IMR-90 (cell line): ENCODE measurements around the gene C19orf33. TPM values are rescaled to one million over a fixed set of nuclear protein-coding genes. Genes with fewer than 3 reads are reported as not detected.

ENCODE experiments used
- ATAC-seq: fragments of 200-7000 bp; cut with Tn5 transposase; 2 replicates; pipeline ENCODE4 v1.9.1; 2020; ENCODE audit warnings: low read depth, mild to moderate bottlenecking, moderate library complexity
- BruUV-seq: library from RNA; stranded (reverse); fragments of 400-500 nt; replicated peaks from 2 replicates; lab custom pipeline; 2021; lab: Mats Ljungman, UMichigan
- CTCF ChIA-PET: fragments of 300-600 bp; formaldehyde crosslinking; extraction: SDS; loops from one replicate; lab custom pipeline; 2021; ENCODE audit warnings: antibody characterized with exemption; lab: Yijun Ruan, JAX
- POLR2A ChIA-PET: fragments of 300-600 bp; sonication (Branson Sonifier 250); formaldehyde crosslinking; loops from one replicate; lab custom pipeline; 2022; ENCODE audit warnings: antibody characterized with exemption; ENCODE audit not compliant: unreplicated experiment; lab: Charles Lee
- DNase-seq: peaks from one replicate; pipeline ENCODE4 v3.0.0; 2013
- H2AFZ ChIP-seq: replicated peaks from 2 replicates; pipeline ENCODE3; 2013; ENCODE audit warnings: low read length, mild to moderate bottlenecking; ENCODE audit not compliant: poor library complexity
- H2AK5ac ChIP-seq: 2 replicates; pipeline ENCODE4 v1.6.1; 2013; ENCODE audit warnings: low read depth, low read length, inconsistent platforms
- H2AK9ac ChIP-seq: replicated peaks from 2 replicates; pipeline ENCODE3; 2013; ENCODE audit warnings: mild to moderate bottlenecking, low read depth, low read length, moderate library complexity; ENCODE audit not compliant: poor library complexity
- H2BK120ac ChIP-seq: 2 replicates; pipeline ENCODE4 v1.6.1; 2013; ENCODE audit warnings: low read depth, low read length, inconsistent platforms
- H2BK15ac ChIP-seq: 3 replicates; pipeline ENCODE4 v1.6.1; 2013; ENCODE audit warnings: low read depth, low read length, inconsistent platforms
- H2BK20ac ChIP-seq: 2 replicates; pipeline ENCODE4 v1.6.1; 2013; ENCODE audit warnings: low read depth, mild to moderate bottlenecking, inconsistent platforms, low read length, moderate library complexity
- H2BK5ac ChIP-seq: 2 replicates; pipeline ENCODE4 v1.6.1; 2013; ENCODE audit warnings: mild to moderate bottlenecking, low read depth, low read length, inconsistent platforms; ENCODE audit not compliant: poor library complexity, severe bottlenecking
- H3K14ac ChIP-seq: replicated peaks from 2 replicates; pipeline ENCODE4 v1.6.1; 2013; ENCODE audit warnings: low read depth, low read length, inconsistent platforms
- H3K18ac ChIP-seq: 2 replicates; pipeline ENCODE4 v1.6.1; 2013; ENCODE audit warnings: low read depth, low read length, control low read depth
- H3K23ac ChIP-seq: 2 replicates; pipeline ENCODE4 v1.6.1; 2013; ENCODE audit warnings: low read depth, low read length, inconsistent platforms
- H3K27ac ChIP-seq: 2 replicates; pipeline ENCODE4 v1.5.1; 2013; ENCODE audit warnings: mild to moderate bottlenecking, control low read depth, low read length; ENCODE audit not compliant: insufficient read depth
- H3K27me3 ChIP-seq: 2 replicates; pipeline ENCODE4 v1.6.1; 2013; ENCODE audit warnings: low read length; ENCODE audit not compliant: control insufficient read depth, insufficient read depth
- H3K36me3 ChIP-seq: 2 replicates; pipeline ENCODE4 v1.6.1; 2013; ENCODE audit warnings: low read length, mixed read lengths; ENCODE audit not compliant: control insufficient read depth, insufficient read depth
- H3K4ac ChIP-seq: 2 replicates; pipeline ENCODE4 v1.6.1; 2013; ENCODE audit warnings: low read depth, low read length, inconsistent platforms
- H3K4me1 ChIP-seq: 2 replicates; pipeline ENCODE4 v1.6.1; 2013; ENCODE audit warnings: low read length, mixed read lengths; ENCODE audit not compliant: control insufficient read depth, insufficient read depth
- H3K4me2 ChIP-seq: 2 replicates; pipeline ENCODE4 v1.6.1; 2013; ENCODE audit warnings: low read depth, mild to moderate bottlenecking, control low read depth, low read length, moderate library complexity
- H3K4me3 ChIP-seq: 2 replicates; pipeline ENCODE4 v1.5.1; 2013; ENCODE audit warnings: low read depth, mild to moderate bottlenecking, control low read depth, low read length, moderate library complexity; ENCODE audit not compliant: insufficient read depth
- H3K56ac ChIP-seq: 2 replicates; pipeline ENCODE4 v1.6.1; 2013; ENCODE audit warnings: low read length, inconsistent platforms; ENCODE audit not compliant: insufficient read depth; ENCODE audit errors: extremely low read depth
- H3K79me1 ChIP-seq, 2 experiments: 2 replicates each; pipeline ENCODE4 v1.6.1; 2013; ENCODE audit warnings: low read length in 2 of 2, inconsistent platforms in 1 of 2, low read depth in 1 of 2
- H3K9ac ChIP-seq: 2 replicates; pipeline ENCODE4 v1.6.1; 2013; ENCODE audit warnings: low read depth, low read length, control low read depth
- H3K9me1 ChIP-seq: 2 replicates; pipeline ENCODE4 v1.6.1; 2013; ENCODE audit warnings: low read length, inconsistent platforms; ENCODE audit not compliant: insufficient read depth
- H3K9me3 ChIP-seq: 2 replicates; pipeline ENCODE4 v1.6.1; 2013; ENCODE audit warnings: low read length; ENCODE audit not compliant: control insufficient read depth, insufficient read depth
- H4K20me1 ChIP-seq: 2 replicates; pipeline ENCODE4 v1.6.1; 2013; ENCODE audit warnings: low read length, inconsistent platforms; ENCODE audit not compliant: insufficient read depth
- H4K5ac ChIP-seq: 2 replicates; pipeline ENCODE4 v1.6.1; 2013; ENCODE audit warnings: mild to moderate bottlenecking, low read depth, low read length, control low read depth
- H4K8ac ChIP-seq, 2 experiments: 2 replicates each; pipeline ENCODE4 v1.6.1; 2013; ENCODE audit warnings: low read depth in 2 of 2, low read length in 2 of 2, control low read depth in 1 of 2, inconsistent platforms in 1 of 2
- H4K91ac ChIP-seq: 2 replicates; pipeline ENCODE4 v1.6.1; 2013; ENCODE audit warnings: low read depth, low read length, inconsistent platforms; ENCODE audit not compliant: insufficient read depth
- BHLHE40 ChIP-seq: fragments of 150-350 bp; IDR thresholded peaks from 2 replicates; pipeline ENCODE4 v1.6.1; 2016; ENCODE audit warnings: mild to moderate bottlenecking, low read depth, low read length
- CEBPB ChIP-seq: IDR thresholded peaks from 2 replicates; pipeline ENCODE4 v1.6.1; 2012; ENCODE audit warnings: low read depth, low read length, improper control_type of control experiment
- FOS ChIP-seq: fragments of 150-350 bp; IDR thresholded peaks from 2 replicates; pipeline ENCODE4 v1.6.1; 2016; ENCODE audit warnings: low read depth, low read length
- MAFK ChIP-seq: IDR thresholded peaks from 2 replicates; pipeline ENCODE4 v1.6.1; 2012; ENCODE audit warnings: low read depth, low read length, improper control_type of control experiment
- MAZ ChIP-seq: IDR thresholded peaks from 2 replicates; pipeline ENCODE4 v1.6.1; 2012; ENCODE audit warnings: low read depth, mild to moderate bottlenecking, low read length, improper control_type of control experiment, moderate library complexity, borderline replicate concordance
- MXI1 ChIP-seq: IDR thresholded peaks from 2 replicates; pipeline ENCODE4 v1.6.1; 2012; ENCODE audit warnings: low read depth, mild to moderate bottlenecking, low read length, moderate library complexity, borderline replicate concordance
- NFE2L2 ChIP-seq: fragments of 150-350 bp; IDR thresholded peaks from 2 replicates; pipeline ENCODE4 v1.6.1; 2016; ENCODE audit warnings: low read depth, mild to moderate bottlenecking, low read length
- POLR2A ChIP-seq: IDR thresholded peaks from 2 replicates; pipeline ENCODE4 v1.6.1; 2012; ENCODE audit warnings: mild to moderate bottlenecking, low read depth, low read length
- RAD21 ChIP-seq: IDR thresholded peaks from 2 replicates; pipeline ENCODE4 v1.6.1; 2012; ENCODE audit warnings: low read length, improper control_type of control experiment
- RCOR1 ChIP-seq: IDR thresholded peaks from 2 replicates; pipeline ENCODE4 v1.6.1; 2012; ENCODE audit warnings: mild to moderate bottlenecking, low read length, improper control_type of control experiment; ENCODE audit not compliant: insufficient replicate concordance
- SMC3 ChIP-seq: fragments of 150-350 bp; IDR thresholded peaks from 2 replicates; pipeline ENCODE4 v1.6.1; 2016; ENCODE audit warnings: low read depth, mild to moderate bottlenecking, antibody characterized with exemption, low read length, moderate library complexity
- WGBS, 2 experiments: methylation state at CpG; one replicate each; pipeline versions ENCODE4 v1.1.5 to v1.1.7; 2013; ENCODE audit warnings: missing lambda C conversion rate in 2 of 2; ENCODE audit not compliant: insufficient read length in 1 of 2; ENCODE audit errors: extremely low coverage in 2 of 2; 5-methylcytosine and 5-hydroxymethylcytosine counted together
- dilution Hi-C: fragments of 300-500 bp; cut with HindIII; formaldehyde crosslinking; loops from one replicate; pipeline ENCODE4 v1.14.3; 2018; ENCODE audit warnings: low sequenced_read_pairs; ENCODE audit not compliant: unreplicated experiment
- in situ Hi-C: fragments of 300-500 bp; cut with MboI; formaldehyde crosslinking; loops from 3 replicates; pipeline ENCODE4 v1.14.3; 2019; ENCODE audit warnings: low sequenced_read_pairs, inconsistent platforms, mixed read lengths
- intact Hi-C: fragments of 100-400 bp; cut with micrococcal nuclease; formaldehyde crosslinking; loops from 2 replicates; pipeline ENCODE4 v1.10.0; 2022
- polyA plus RNA-seq, 3 experiments: library from polyadenylated mRNA; depleted of rRNA; stranded (reverse); fragments of >200 nt; gene quantifications; 2 replicates each; pipeline ENCODE4 v1.2.3, GENCODE V29; 2012; ENCODE audit warnings: low replicate concordance in 1 of 3
- total RNA-seq: library from RNA; depleted of rRNA; stranded (reverse); fragments of >200 nt; gene quantifications from 2 replicates; pipeline ENCODE4 v1.2.3, GENCODE V29; 2012

Gene C19orf33
- total and polyA plus RNA-seq, 2 of the 4 experiments (the other 2 are of a cell fraction) = 0.80 TPM; not detected in 1

DNA sequence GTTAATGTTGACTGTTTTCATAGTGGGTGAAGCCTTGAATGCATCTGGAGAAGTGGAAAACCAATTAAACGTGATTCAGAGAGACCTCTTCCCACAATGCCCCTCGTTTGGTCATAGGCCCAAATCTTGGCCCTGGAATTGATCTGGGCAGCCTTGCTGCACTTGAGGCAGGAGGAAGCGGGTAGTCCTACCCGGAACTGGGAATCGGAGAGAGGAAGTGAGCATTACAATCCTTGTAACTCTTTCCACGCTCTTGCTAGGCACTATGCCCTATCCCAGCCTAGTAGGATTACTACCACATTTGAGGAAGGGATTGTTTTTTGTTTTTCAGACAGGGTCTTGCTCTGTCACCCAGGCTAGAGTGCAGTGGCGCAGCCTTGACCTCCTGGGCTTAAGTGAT is 19.2 kb downstream of the C19orf33 start:
- ATAC-seq (no peak), DNase-seq (no peak)
- H2BK20ac ChIP-seq = no peak overlapping the region
- no peak overlapping the region for H3K27ac ChIP-seq
- in situ Hi-C loops = no loop called here
- no TSS peak for BruUV-seq
- H3K4me1 ChIP-seq = peaks cover 6% of the 10 kb centered on the region
- H3K36me3 ChIP-seq = peaks cover 17% of the 10 kb centered on the region
- 0 out of 2 replicates have a peak, but pooled peaks cover 5% of the 10 kb centered on the region for H3K9me1 ChIP-seq
- no peak overlapping the region for H2BK5ac ChIP-seq
- no peaks in the 10 kb centered on the region for H4K20me1 ChIP-seq
- H2BK15ac ChIP-seq = no peak overlapping the region
- no peaks in the 10 kb centered on the region for H3K9me3 ChIP-seq
- H4K91ac ChIP-seq = no peak overlapping the region
- no peak for TF ChIP-seq CEBPB
- TF ChIP-seq FOS = no peak
- no peak for TF ChIP-seq RAD21
- TF ChIP-seq MAFK = no peak
- no peak for TF ChIP-seq NFE2L2
- no peak for TF ChIP-seq RCOR1
- no peak for TF ChIP-seq BHLHE40
- TF ChIP-seq MAZ = no peak
- TF ChIP-seq POLR2A = no peak
- no peak for TF ChIP-seq MXI1
- TF ChIP-seq SMC3 = no peak
- H3K4me3 ChIP-seq = no peak overlapping the region
- H4K5ac ChIP-seq = no peak overlapping the region
- H3K4ac ChIP-seq = no peak overlapping the region
- ChIA-PET CTCF (interaction anchor here (0.9 kb wide), 1 partner anchor 79 kb away, joined by 4 read pairs; no protein-coding TSS in a partner anchor), POLR2A (no interaction called here)
- no peaks in the 10 kb centered on the region; the same call in 1 of the 2 replicates for H3K27me3 ChIP-seq
- H3K56ac ChIP-seq = no peak overlapping the region
- H3K23ac ChIP-seq = no peak overlapping the region
- no peak overlapping the region for H2AK5ac ChIP-seq
- intact Hi-C loops = no loop called here
- H3K79me1 ChIP-seq = no peaks in the 10 kb centered on the region
- no peak overlapping the region for H3K4me2 ChIP-seq
- no peak overlapping the region for H3K14ac ChIP-seq
- H4K8ac ChIP-seq = no peak overlapping the region
- dilution Hi-C loops = no loop called here
- H3K9ac ChIP-seq = no peak overlapping the region
- no peak overlapping the region for H3K18ac ChIP-seq
- WGBS, 2 experiments = 55% methylated on average over 2 of the region's 7 CpGs; no CpG with 5 or more reads in 1 of the 2 experiments
- no peak overlapping the region for H2AFZ ChIP-seq
- no peak overlapping the region for H2BK120ac ChIP-seq
- no peak overlapping the region for H2AK9ac ChIP-seq
